Testis (tissue), 3 donors: ENCODE results near the gene CAMTA1. TPM values are rescaled to one million over a fixed set of nuclear protein-coding genes. Genes with fewer than 3 reads are reported as not detected.

ENCODE experiments used
- DNase-seq: peaks from one replicate; pipeline ENCODE4 v3.0.0-alpha.2; 2019
- H3K27ac ChIP-seq, 2 donors: fragments of 200-600 bp; sonication (generic); one replicate each; pipeline ENCODE4 v1.5.1; 2019
- H3K27me3 ChIP-seq: fragments of 200-600 bp; sonication (generic); one replicate; pipeline ENCODE4 v1.5.1; 2019
- H3K36me3 ChIP-seq: fragments of 200-600 bp; sonication (generic); one replicate; pipeline ENCODE4 v1.5.1; 2017; ENCODE audit warnings: low read depth; ENCODE audit errors: missing control alignments
- H3K4me1 ChIP-seq: fragments of 200-600 bp; sonication (generic); one replicate; pipeline ENCODE4 v1.5.1; 2019
- H3K4me3 ChIP-seq, 2 donors: fragments of 200-600 bp; sonication (generic); one replicate each; pipeline ENCODE4 v1.5.1; 2017 to 2019
- H3K9me3 ChIP-seq: fragments of 200-600 bp; sonication (generic); one replicate; pipeline ENCODE4 v1.5.1; 2017
- CTCF ChIP-seq, 3 experiments: fragments of 450-650 bp in 2 of 3; fragments of 200-600 bp in 1 of 3; sonication (generic) in 1 of 3; IDR thresholded peaks; one replicate each; pipeline ENCODE4 v1.5.1; 2016 to 2019; ENCODE audit warnings: antibody characterized with exemption in 3 of 3, mild to moderate bottlenecking in 2 of 3, moderate library complexity in 1 of 3
- POLR2A ChIP-seq: fragments of 450-650 bp; IDR thresholded peaks from one replicate; pipeline ENCODE4 v1.6.1; 2017; ENCODE audit warnings: antibody characterized with exemption, mild to moderate bottlenecking, moderate library complexity
- WGBS, 2 donors: methylation state at CpG; one replicate each; pipeline ENCODE4 v1.1.5; 2018; 5-methylcytosine and 5-hydroxymethylcytosine counted together
- intact Hi-C: fragments of 100-400 bp; cut with DNase I; formaldehyde crosslinking; loops from one replicate; pipeline ENCODE4 v1.15.1; 2023; ENCODE audit warnings: low total_unique reads
- polyA plus RNA-seq: library from polyadenylated mRNA; stranded (reverse); fragments of 350-450 nt; fragmentation: Illumina TruSeq; extraction: RNeasy Lipid Tissue Mini Kit (QIAGEN cat#74804); gene quantifications from one replicate; pipeline ENCODE4 v1.2.3, GENCODE V29; 2014; ENCODE audit warnings: low read depth, low replicate concordance; ENCODE audit not compliant: insufficient read depth
- total RNA-seq, 2 donors: library from RNA; depleted of rRNA; stranded (reverse); fragments of >200 nt; gene quantifications; one replicate each; pipeline ENCODE4 v1.2.3, GENCODE V29; 2016

The CAMTA1 gene
- total and polyA plus RNA-seq, 3 donors from 2014 or later = 116 to 158 (median 119) TPM

GRCh38 chr1:7430691-7431090, 645.4 kb downstream of the CAMTA1 start:
- Histone ChIP-seq H3K4me3 (no peak overlapping the region), H3K27ac (no peak overlapping the region), H3K27me3 (no peaks in the 10 kb centered on the region), H3K36me3 (no peaks in the 10 kb centered on the region), H3K4me1 (no peaks in the 10 kb centered on the region), H3K9me3 (no peaks in the 10 kb centered on the region)
- WGBS, 2 donors = 86 to 100% methylated on average over 1 of the region's 1 CpG
- intact Hi-C loops = no loop called here
- DNase-seq = no peak
- TF ChIP-seq POLR2A (no peak), CTCF (IDR thresholded peaks at IDR 0.05) (no peak)

GRCh38 chr1:7432102-7432899, 647.0 kb downstream of the CAMTA1 start:
- 83 to 84% methylated on average over 10 to 15 of the region's 15 CpGs for WGBS, 2 donors
- no peaks in the 10 kb centered on the region for H3K4me1 ChIP-seq
- no peak overlapping the region for H3K4me3 ChIP-seq
- no peak for DNase-seq
- H3K36me3 ChIP-seq = no peaks in the 10 kb centered on the region
- intact Hi-C loops = no loop called here
- TF ChIP-seq POLR2A (no peak), CTCF (IDR thresholded peaks at IDR 0.05) (no peak)
- no peaks in the 10 kb centered on the region for H3K27me3 ChIP-seq
- no peaks in the 10 kb centered on the region for H3K9me3 ChIP-seq
- H3K27ac ChIP-seq = no peak overlapping the region

- H3K27me3 ChIP-seq = no peaks in the 10 kb centered on the region
- no peak overlapping the region for H3K4me3 ChIP-seq
- no peaks in the 10 kb centered on the region for H3K9me3 ChIP-seq
- H3K27ac ChIP-seq = no peak overlapping the region
- no peaks in the 10 kb centered on the region for H3K36me3 ChIP-seq
- no peaks in the 10 kb centered on the region for H3K4me1 ChIP-seq
- WGBS, 2 donors = 77 to 80% methylated on average over 5 of the region's 5 CpGs
- intact Hi-C loops = no loop called here
- no peak for DNase-seq
- TF ChIP-seq POLR2A = no peak
- no peak for TF ChIP-seq CTCF (IDR thresholded peaks at IDR 0.05)
Observed at GRCh38 chr1:7432900-7433380, 647.7 kb downstream of the CAMTA1 start.

GRCh38 chr1:7434566-7434965, 649.3 kb downstream of the CAMTA1 start:
- H3K4me1 ChIP-seq = no peaks in the 10 kb centered on the region
- WGBS, 2 donors = 89 to 100% methylated on average over 5 of the region's 5 CpGs
- TF ChIP-seq CTCF (IDR thresholded peaks at IDR 0.05) = no peak
- no peak for TF ChIP-seq POLR2A
- no peak overlapping the region for H3K4me3 ChIP-seq
- H3K36me3 ChIP-seq = no peaks in the 10 kb centered on the region
- no peaks in the 10 kb centered on the region for H3K27me3 ChIP-seq
- no peak for DNase-seq
- no peaks in the 10 kb centered on the region for H3K9me3 ChIP-seq
- H3K27ac ChIP-seq = no peak overlapping the region
- intact Hi-C loops = no loop called here
